OCI-LY3 (cell line): Measurements from ENCODE around the gene DOCK8.

Experiments used
- CTCF ChIP-seq: fragments of 200-600, 300-600 bp; sonication (generic); IDR thresholded peaks from 2 replicates; pipeline ENCODE4 v1.5.1; 2014; ENCODE audit warnings: antibody characterized with exemption, low read length, low read depth
- EZH2phosphoT487 ChIP-seq: fragments of 200-600 bp; shearing (Covaris generic); IDR thresholded peaks from 2 replicates; pipeline ENCODE4 v1.6.1; 2018; ENCODE audit warnings: antibody characterized with exemption, mixed run types, low read depth

- no peak for TF ChIP-seq CTCF
- no peak for TF ChIP-seq EZH2phosphoT487
Observed at GRCh38 chr9:437066-437465, 222.4 kb downstream of the DOCK8 start.
